GM23338 (cell line): ENCODE results near the gene ATXN7L3. TPM values are rescaled to one million over a fixed set of nuclear protein-coding genes. Genes with fewer than 3 reads are reported as not detected.
A peak's percentile ranks its signal among the peaks of the same experiment; 100 is the strongest.

Experiments
- ATAC-seq: fragments of 200-7000 bp; cut with Tn5 transposase; 3 replicates; pipeline ENCODE4 v1.9.1; 2020
- DNase-seq: peaks from one replicate; pipeline ENCODE4 v3.0.0-alpha.2; 2015; ENCODE audit warnings: low spot score
- H2AFZ ChIP-seq: fragments of 200-600 bp; sonication (generic); 2 replicates; pipeline ENCODE4 v1.8.0; 2016; ENCODE audit warnings: antibody characterized with exemption, mild to moderate bottlenecking, moderate library complexity
- H3F3A ChIP-seq: fragments of 200-600 bp; sonication (generic); replicated peaks from 2 replicates; pipeline ENCODE4 v1.8.0; 2017; ENCODE audit warnings: antibody characterized with exemption, mixed run types, low read depth
- H3K27ac ChIP-seq: fragments of 200-600 bp; sonication (generic); 2 replicates; pipeline ENCODE4 v1.6.1; 2016; ENCODE audit warnings: low read depth
- H3K27me3 ChIP-seq: fragments of 200-600 bp; sonication (generic); 2 replicates; pipeline ENCODE4 v1.8.0; 2016; ENCODE audit warnings: mild to moderate bottlenecking, mixed run types, moderate library complexity; ENCODE audit not compliant: insufficient read depth
- H3K36me3 ChIP-seq: fragments of 200-600 bp; sonication (generic); 2 replicates; pipeline ENCODE4 v1.8.0; 2016; ENCODE audit warnings: mild to moderate bottlenecking; ENCODE audit not compliant: insufficient read depth
- H3K4me1 ChIP-seq: fragments of 200-600 bp; sonication (generic); 2 replicates; pipeline ENCODE4 v1.8.0; 2016; ENCODE audit warnings: mild to moderate bottlenecking, moderate library complexity; ENCODE audit not compliant: insufficient read depth
- H3K4me2 ChIP-seq: fragments of 200-600 bp; sonication (generic); 2 replicates; pipeline ENCODE4 v1.7.1; 2017; ENCODE audit warnings: mixed run types
- H3K4me3 ChIP-seq: fragments of 200-600 bp; sonication (generic); 2 replicates; pipeline ENCODE4 v1.6.1; 2016; ENCODE audit warnings: mixed run types
- H3K79me2 ChIP-seq: fragments of 200-600 bp; sonication (generic); replicated peaks from 2 replicates; pipeline ENCODE4 v1.8.0; 2017; ENCODE audit warnings: mild to moderate bottlenecking; ENCODE audit not compliant: insufficient read depth
- H3K9me2 ChIP-seq: fragments of 200-600 bp; sonication (generic); 2 replicates; pipeline ENCODE4 v1.8.0; 2017; ENCODE audit not compliant: insufficient read depth
- H4K20me1 ChIP-seq: fragments of 200-600 bp; sonication (generic); replicated peaks from 2 replicates; pipeline ENCODE4 v1.8.0; 2017; ENCODE audit warnings: mild to moderate bottlenecking; ENCODE audit not compliant: insufficient read depth
- H3K27ac Mint-ChIP-seq: 2 replicates; pipeline ENCODE4 v1.8.0; 2020; ENCODE audit warnings: inconsistent platforms, mild to moderate bottlenecking, moderate library complexity, mixed read lengths
- H3K27me3 Mint-ChIP-seq: 3 replicates; pipeline ENCODE4 v1.8.0; 2022; ENCODE audit warnings: low read depth, mild to moderate bottlenecking, moderate library complexity, mixed read lengths, inconsistent platforms; ENCODE audit not compliant: insufficient read depth, poor library complexity
- H3K36me3 Mint-ChIP-seq: 3 replicates; pipeline ENCODE4 v1.8.0; 2021; ENCODE audit warnings: low read depth, mild to moderate bottlenecking, inconsistent platforms, moderate library complexity, mixed read lengths
- H3K4me1 Mint-ChIP-seq: 3 replicates; pipeline ENCODE4 v1.8.0; 2020; ENCODE audit warnings: mild to moderate bottlenecking, inconsistent platforms, mixed read lengths
- H3K4me3 Mint-ChIP-seq: 3 replicates; pipeline ENCODE4 v1.8.0; 2021; ENCODE audit warnings: moderate library complexity, mild to moderate bottlenecking, inconsistent platforms, mixed read lengths
- H3K9me3 Mint-ChIP-seq: 3 replicates; pipeline ENCODE4 v1.8.0; 2020; ENCODE audit warnings: moderate library complexity, mild to moderate bottlenecking, inconsistent platforms, mixed read lengths
- CREB1 ChIP-seq: fragments of 250-450 bp; sonication (Bioruptor Pico); IDR thresholded peaks from 2 replicates; pipeline ENCODE4 v1.5.0; 2020; ENCODE audit warnings: low read depth, mild to moderate bottlenecking, moderate library complexity
- EZH2 ChIP-seq: fragments of 200-600 bp; sonication (generic); IDR thresholded peaks from one replicate; pipeline ENCODE4 v1.8.0; 2017; ENCODE audit warnings: antibody characterized with exemption, mild to moderate bottlenecking, low read depth; ENCODE audit not compliant: unreplicated experiment
- EZH2phosphoT487 ChIP-seq: fragments of 200-600 bp; sonication (generic); IDR thresholded peaks from one replicate; pipeline ENCODE4 v1.8.1; 2018; ENCODE audit warnings: antibody characterized with exemption; ENCODE audit not compliant: unreplicated experiment
- JUNB ChIP-seq: IDR thresholded peaks from one replicate; pipeline ENCODE4 v1.6.1; 2016; ENCODE audit warnings: antibody characterized with exemption; ENCODE audit not compliant: unreplicated experiment
- NANOG ChIP-seq: IDR thresholded peaks from 2 replicates; pipeline ENCODE4 v1.6.1; 2016; ENCODE audit warnings: antibody characterized with exemption, borderline replicate concordance
- POLR2AphosphoS5 ChIP-seq: IDR thresholded peaks from 2 replicates; pipeline ENCODE4 v1.6.1; 2016; ENCODE audit warnings: antibody characterized with exemption, low read depth
- REST ChIP-seq: IDR thresholded peaks from one replicate; pipeline ENCODE4 v1.6.1; 2018; ENCODE audit warnings: antibody characterized with exemption; ENCODE audit not compliant: unreplicated experiment
- STAT1 ChIP-seq: IDR thresholded peaks from one replicate; pipeline ENCODE4 v1.6.1; 2016; ENCODE audit warnings: antibody characterized with exemption; ENCODE audit not compliant: unreplicated experiment
- ZNF331 ChIP-seq: fragments of 250-450 bp; sonication (Bioruptor Pico); IDR thresholded peaks from 2 replicates; pipeline ENCODE4 v1.5.0; 2020; ENCODE audit warnings: low read depth, mild to moderate bottlenecking, moderate library complexity
- ZNF462 ChIP-seq: fragments of 250-450 bp; sonication (Bioruptor Pico); IDR thresholded peaks from 2 replicates; pipeline ENCODE4 v1.5.0; 2020; ENCODE audit warnings: mild to moderate bottlenecking, moderate library complexity
- polyA plus RNA-seq: library from polyadenylated mRNA; unstranded; fragments of >200 nt; fragmentation: Nextera tagmentation; extraction: Ambion mirVana; gene quantifications from 2 replicates; pipeline ENCODE4 v1.2.1, GENCODE V29; 2016
- total RNA-seq: library from RNA; depleted of rRNA; stranded (reverse); fragments of >200 nt; shearing (Covaris generic); gene quantifications from 2 replicates; pipeline ENCODE4 v1.2.3, GENCODE V29; 2014

ATXN7L3 gene
- total and polyA plus RNA-seq, 2 experiments from 2014 or later: 20.6 to 95.0 TPM

- Histone ChIP-seq H4K20me1 (no peaks in the 10 kb centered on the region; the same call in 1 of the 2 replicates), H2AFZ (no peak overlapping the region), H3K4me3 (no peak overlapping the region), H3K4me1 (peaks cover 14% of the 10 kb centered on the region), H3K27ac (no peak overlapping the region), H3K9me2 (no peaks in the 10 kb centered on the region), H3K4me2 (no peak overlapping the region), H3K27me3 (no peaks in the 10 kb centered on the region), H3K79me2 (no peaks in the 10 kb centered on the region), H3F3A (peaks cover 9% of the 10 kb centered on the region; the same call in 1 of the 2 replicates), H3K36me3 (no peaks in the 10 kb centered on the region)
- peaks cover 14% of the 10 kb centered on the region for H3K4me1 Mint-ChIP-seq
- H3K27ac Mint-ChIP-seq: peak overlapping the region; percentile 57; the same call in 1 of the 2 replicates
- ATAC-seq (no peak), DNase-seq (no peak)
- peaks cover 15% of the 10 kb centered on the region for H3K36me3 Mint-ChIP-seq
- no peaks in the 10 kb centered on the region for H3K9me3 Mint-ChIP-seq
- H3K4me3 Mint-ChIP-seq: no peak overlapping the region
- peaks cover 11% of the 10 kb centered on the region for H3K27me3 Mint-ChIP-seq
- TF ChIP-seq NANOG (no peak), EZH2phosphoT487 (no peak), ZNF331 (CRISPR knock-in tag) (no peak), JUNB (no peak), EZH2 (no peak), CREB1 (CRISPR knock-in tag) (no peak), POLR2AphosphoS5 (peak; percentile 24; the same call in 1 of the 2 replicates), STAT1 (no peak)
Observed at GRCh38 chr17:44171931-44172455, 27.7 kb downstream of the ATXN7L3 start.

GRCh38 chr17:44170499-44171201, 29.0 kb downstream of the ATXN7L3 start, which contains the start of gene ASB16:
TSS of gene ASB16 (plus strand) at chr17:44170704. CDS start at chr17:44170790, 86 bp downstream.
- Mint-ChIP-seq H3K9me3 (no peaks in the 10 kb centered on the region), H3K36me3 (peaks cover 6% of the 10 kb centered on the region; the same call in 2 of the 3 replicates), H3K27me3 (peaks cover 11% of the 10 kb centered on the region), H3K27ac (no peak within 1 kb of the TSS), H3K4me3 (0 out of 3 replicates have a peak within 1 kb of the TSS, but pooled peaks have one; percentile 22), H3K4me1 (peaks cover 14% of the 10 kb centered on the region)
- peak within 1 kb of the TSS; percentile 62 for H3K4me2 ChIP-seq
- H2AFZ ChIP-seq: no peak within 1 kb of the TSS
- no peaks in the 10 kb centered on the region for H3K27me3 ChIP-seq
- peak within 1 kb of the TSS; percentile 34; the same call in 1 of the 2 replicates for H3K4me3 ChIP-seq
- H3F3A ChIP-seq: peaks cover 9% of the 10 kb centered on the region; the same call in 1 of the 2 replicates
- H3K36me3 ChIP-seq: no peaks in the 10 kb centered on the region
- no peak within 1 kb of the TSS for H3K27ac ChIP-seq
- H3K9me2 ChIP-seq: no peaks in the 10 kb centered on the region
- DNase-seq (peak; percentile 53), ATAC-seq (peak; percentile 64)
- H3K79me2 ChIP-seq: no peaks in the 10 kb centered on the region
- H4K20me1 ChIP-seq: no peaks in the 10 kb centered on the region
- H3K4me1 ChIP-seq: peaks cover 14% of the 10 kb centered on the region
- no peak for TF ChIP-seq REST
- TF ChIP-seq ZNF462 (CRISPR knock-in tag): no peak
